ENCODE results near the gene NTRK3. TPM values are rescaled to one million over a fixed set of nuclear protein-coding genes. Genes with fewer than 3 reads are reported as not detected.

Gene NTRK3
- total and polyA plus RNA-seq, 3 donors from 2014 or later: 10.7 to 40.6 (median 24.6) TPM

DNA sequence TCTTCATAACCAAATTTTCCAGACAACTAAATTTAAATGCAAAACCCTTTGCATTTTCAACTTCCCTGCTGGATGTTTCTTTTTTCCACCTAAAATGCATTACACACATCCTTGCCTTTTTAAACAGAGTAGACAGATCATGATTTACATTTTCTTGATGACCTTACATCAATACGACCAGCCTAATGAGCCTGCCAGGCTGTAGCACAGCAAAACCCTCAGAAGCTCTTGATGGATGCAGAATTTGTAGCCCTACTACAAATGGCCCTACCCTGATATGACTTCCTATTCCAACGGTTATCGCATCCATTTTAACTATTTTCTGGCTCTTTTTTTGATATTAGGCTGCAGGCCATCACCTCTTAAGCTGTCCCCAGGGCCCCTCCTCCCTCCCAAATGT lies 66.3 kb downstream of the NTRK3 start:
- intact Hi-C loops (cut with DNase I; ENCODE audit: low total_unique reads): no loop called here
- Histone ChIP-seq H3K9me3 (no peaks in the 10 kb centered on the region), H3K4me1 (no peaks in the 10 kb centered on the region), H3K4me3 (no peak overlapping the region), H3K36me3 (ENCODE audit: low read depth, missing control alignments) (no peaks in the 10 kb centered on the region), H3K27ac (no peak overlapping the region), H3K27me3 (no peaks in the 10 kb centered on the region)
- TF ChIP-seq, protein P1, sequence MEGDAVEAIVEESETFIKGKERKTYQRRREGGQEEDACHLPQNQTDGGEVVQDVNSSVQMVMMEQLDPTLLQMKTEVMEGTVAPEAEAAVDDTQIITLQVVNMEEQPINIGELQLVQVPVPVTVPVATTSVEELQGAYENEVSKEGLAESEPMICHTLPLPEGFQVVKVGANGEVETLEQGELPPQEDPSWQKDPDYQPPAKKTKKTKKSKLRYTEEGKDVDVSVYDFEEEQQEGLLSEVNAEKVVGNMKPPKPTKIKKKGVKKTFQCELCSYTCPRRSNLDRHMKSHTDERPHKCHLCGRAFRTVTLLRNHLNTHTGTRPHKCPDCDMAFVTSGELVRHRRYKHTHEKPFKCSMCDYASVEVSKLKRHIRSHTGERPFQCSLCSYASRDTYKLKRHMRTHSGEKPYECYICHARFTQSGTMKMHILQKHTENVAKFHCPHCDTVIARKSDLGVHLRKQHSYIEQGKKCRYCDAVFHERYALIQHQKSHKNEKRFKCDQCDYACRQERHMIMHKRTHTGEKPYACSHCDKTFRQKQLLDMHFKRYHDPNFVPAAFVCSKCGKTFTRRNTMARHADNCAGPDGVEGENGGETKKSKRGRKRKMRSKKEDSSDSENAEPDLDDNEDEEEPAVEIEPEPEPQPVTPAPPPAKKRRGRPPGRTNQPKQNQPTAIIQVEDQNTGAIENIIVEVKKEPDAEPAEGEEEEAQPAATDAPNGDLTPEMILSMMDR (IDR thresholded peaks at IDR 0.05): no peak
- no peak for TF ChIP-seq POLR2A (IDR thresholded peaks at IDR 0.05)
- WGBS, 2 donors: 85 to 86% methylated on average over 3 of the region's 3 CpGs
- no peak for DNase-seq

DNA sequence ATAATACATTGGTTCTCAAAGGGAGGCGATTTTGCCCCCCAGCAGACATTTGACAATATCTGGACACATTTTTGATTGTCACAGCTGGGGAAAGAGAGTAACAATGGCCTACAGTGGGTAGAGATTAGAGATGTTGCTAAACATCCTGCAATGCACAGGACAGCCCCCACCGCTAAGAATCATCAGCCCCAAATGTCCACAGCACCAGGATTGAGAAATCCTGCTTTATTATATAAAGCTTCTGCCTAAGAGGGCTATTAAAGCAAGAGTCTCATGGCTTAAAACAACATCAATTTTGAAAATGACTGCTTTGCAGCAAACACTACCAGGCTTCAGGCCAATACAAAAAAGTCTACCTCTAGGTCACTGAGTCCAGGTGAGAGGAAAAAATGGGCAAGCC lies 68.2 kb downstream of the NTRK3 start:
- no peaks in the 10 kb centered on the region for H3K36me3 ChIP-seq (ENCODE audit: low read depth, missing control alignments)
- H3K27me3 ChIP-seq: no peaks in the 10 kb centered on the region
- intact Hi-C loops (cut with DNase I; ENCODE audit: low total_unique reads): no loop called here
- no peaks in the 10 kb centered on the region for H3K9me3 ChIP-seq
- no peak overlapping the region for H3K4me3 ChIP-seq
- TF ChIP-seq, protein P1 (IDR thresholded peaks at IDR 0.05): no peak
- TF ChIP-seq POLR2A (IDR thresholded peaks at IDR 0.05): no peak
- WGBS, 2 donors: 91 to 92% methylated on average over 2 of the region's 2 CpGs
- no peak overlapping the region for H3K27ac ChIP-seq
- H3K4me1 ChIP-seq: no peaks in the 10 kb centered on the region
- DNase-seq: no peak

DNA sequence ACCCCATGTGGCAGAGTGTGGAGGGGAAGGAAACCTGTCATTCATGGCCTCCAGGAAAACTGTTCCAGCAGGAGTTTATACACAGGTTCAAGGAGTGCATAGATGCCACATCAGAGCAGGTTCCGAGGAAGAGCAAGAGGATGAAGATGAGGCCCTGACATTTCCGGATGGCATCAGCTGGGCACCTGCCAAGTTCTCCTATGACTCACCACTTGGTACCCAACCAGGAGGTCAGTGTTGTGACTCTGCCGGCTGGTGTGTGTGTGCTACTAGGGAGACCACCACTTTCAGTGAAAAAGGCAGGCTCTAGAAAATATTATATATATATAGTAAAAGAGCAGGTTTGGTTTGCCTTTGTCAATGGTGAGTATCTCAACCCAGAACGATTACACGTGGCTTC lies 69.3 kb downstream of the NTRK3 start:
- no peak for DNase-seq
- Histone ChIP-seq H3K9me3 (no peaks in the 10 kb centered on the region), H3K27ac (no peak overlapping the region), H3K4me3 (no peak overlapping the region), H3K27me3 (no peaks in the 10 kb centered on the region), H3K4me1 (no peaks in the 10 kb centered on the region), H3K36me3 (ENCODE audit: low read depth, missing control alignments) (no peaks in the 10 kb centered on the region)
- TF ChIP-seq POLR2A (IDR thresholded peaks at IDR 0.05): no peak
- TF ChIP-seq, protein P1 (IDR thresholded peaks at IDR 0.05): no peak
- 83 to 86% methylated on average over 5 of the region's 5 CpGs for WGBS, 2 donors
- intact Hi-C loops (cut with DNase I; ENCODE audit: low total_unique reads): no loop called here

DNA sequence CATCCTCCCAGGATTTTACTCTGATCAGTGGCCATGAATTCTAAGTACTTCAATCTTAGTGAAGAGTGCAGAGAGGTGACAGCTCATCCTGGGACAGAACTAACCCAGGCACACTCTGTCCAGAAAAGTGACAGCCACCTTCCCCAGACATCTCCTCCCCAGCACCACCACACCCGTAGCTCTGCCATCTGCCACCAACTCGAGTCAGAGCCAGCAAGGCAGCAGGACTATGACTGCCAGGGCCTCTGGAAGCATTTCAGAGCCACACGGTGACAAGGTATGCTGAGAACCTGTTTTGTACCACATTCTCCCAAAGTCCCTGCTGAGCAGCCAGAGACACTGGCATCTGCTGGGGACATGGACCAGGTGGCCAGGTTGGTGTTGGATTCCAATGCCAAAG lies 71.0 kb downstream of the NTRK3 start:
- H3K27me3 ChIP-seq: no peaks in the 10 kb centered on the region
- DNase-seq: no peak
- intact Hi-C loops (cut with DNase I; ENCODE audit: low total_unique reads): no loop called here
- no peaks in the 10 kb centered on the region for H3K36me3 ChIP-seq (ENCODE audit: low read depth, missing control alignments)
- WGBS, 2 donors: 72 to 94% methylated on average over 3 of the region's 3 CpGs
- H3K4me3 ChIP-seq: no peak overlapping the region
- TF ChIP-seq, protein P1 (IDR thresholded peaks at IDR 0.05): no peak
- no peak for TF ChIP-seq POLR2A (IDR thresholded peaks at IDR 0.05)
- H3K9me3 ChIP-seq: no peaks in the 10 kb centered on the region
- no peak overlapping the region for H3K27ac ChIP-seq
- no peaks in the 10 kb centered on the region for H3K4me1 ChIP-seq

DNA sequence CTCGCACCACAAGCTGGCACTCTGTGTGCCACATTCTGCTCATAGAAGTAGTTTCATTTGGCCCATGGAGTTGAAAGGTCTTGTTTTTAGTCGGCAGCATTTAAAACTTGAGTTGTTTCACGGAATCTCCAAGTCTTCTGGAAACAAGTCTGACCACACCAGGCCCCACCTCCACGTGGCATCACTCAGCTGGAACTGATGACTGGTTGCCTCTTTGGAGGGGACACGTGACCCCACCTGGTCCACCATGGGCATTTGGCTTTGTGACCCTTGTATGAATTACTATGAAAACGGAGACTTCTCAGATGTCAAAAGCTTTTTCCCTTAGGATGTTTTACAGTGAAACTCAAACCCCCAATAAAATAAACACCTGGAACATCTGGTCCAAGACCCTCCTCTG lies 74.9 kb downstream of the NTRK3 start:
- no peak overlapping the region for H3K27ac ChIP-seq
- H3K27me3 ChIP-seq: no peaks in the 10 kb centered on the region
- H3K36me3 ChIP-seq (ENCODE audit: low read depth, missing control alignments): no peaks in the 10 kb centered on the region
- intact Hi-C loops (cut with DNase I; ENCODE audit: low total_unique reads): no loop called here
- DNase-seq: no peak
- no peaks in the 10 kb centered on the region for H3K4me1 ChIP-seq
- no peak overlapping the region for H3K4me3 ChIP-seq
- TF ChIP-seq POLR2A (IDR thresholded peaks at IDR 0.05): no peak
- TF ChIP-seq, protein P1 (IDR thresholded peaks at IDR 0.05): no peak
- 83 to 88% methylated on average over 6 of the region's 6 CpGs for WGBS, 2 donors
- H3K9me3 ChIP-seq: no peaks in the 10 kb centered on the region

Measured in testis (tissue), 3 donors.